Stimulated activated CD4-positive, alpha-beta T cell treated with anti-CD3 and anti-CD28 coated beads, Interleukin-2, amount 100 ng/mL, for 4 hours (primary cell): ENCODE results near the gene LIPA.
"Not testable (repeated sequence)": the region's sequence is repeated elsewhere in the genome, so short reads cannot be mapped to it uniquely, and the experiment has no call there.

Experiments
- DNase-seq: peaks from one replicate; pipeline ENCODE4 v3.0.0-alpha.2; 2020; ENCODE audit warnings: low read depth

Gene LIPA

GRCh38 chr10:89207181-89207800 lies 44.3 kb downstream of the LIPA start, which contains the start of gene CH25H:
Gene CH25H (minus strand): TSS chr10:89207317. CDS start chr10:89207292, 25 bp downstream.
- DNase-seq = peak; percentile 39

GRCh38 chr10:89206402-89207180 lies 45.0 kb downstream of the LIPA start:
- DNase-seq = no peak

- no peak for DNase-seq
These were observed 46.9 kb downstream of the LIPA start for GRCh38 chr10:89204621-89205185.

- no peak for DNase-seq
These were observed 48.3 kb downstream of the LIPA start for GRCh38 chr10:89203237-89203636.

- no peak for DNase-seq
These were observed 49.5 kb downstream of the LIPA start for GRCh38 chr10:89202033-89202425.

- no peak for DNase-seq
These were observed 50.1 kb downstream of the LIPA start for GRCh38 chr10:89201345-89202032.

GRCh38 chr10:89197473-89197872 lies 54.1 kb downstream of the LIPA start:
- DNase-seq = no peak

GRCh38 chr10:89191301-89191700 lies 60.3 kb downstream of the LIPA start:
- DNase-seq = not testable (repeated sequence)

- DNase-seq = no peak
These were observed 62.3 kb downstream of the LIPA start for GRCh38 chr10:89189211-89189734.

- DNase-seq = no peak
These were observed 65.9 kb downstream of the LIPA start for GRCh38 chr10:89185658-89186057.

GRCh38 chr10:89184638-89185037 lies 66.9 kb downstream of the LIPA start:
- no peak for DNase-seq

- no peak for DNase-seq
These were observed 68.0 kb downstream of the LIPA start for GRCh38 chr10:89183571-89183970.

- no peak for DNase-seq
These were observed 68.7 kb downstream of the LIPA start for GRCh38 chr10:89182894-89183293.

- no peak for DNase-seq
These were observed 75.8 kb downstream of the LIPA start for GRCh38 chr10:89175816-89176215.

GRCh38 chr10:89173075-89173474 lies 78.5 kb downstream of the LIPA start:
- DNase-seq = no peak

GRCh38 chr10:89171996-89172395 lies 79.6 kb downstream of the LIPA start:
- no peak for DNase-seq

- DNase-seq = no peak
These were observed 80.2 kb downstream of the LIPA start for GRCh38 chr10:89171263-89171872.

- not testable (repeated sequence) for DNase-seq
These were observed 83.1 kb downstream of the LIPA start for GRCh38 chr10:89168354-89168900.

- DNase-seq = no peak
These were observed 83.7 kb downstream of the LIPA start for GRCh38 chr10:89167915-89168314.

- no peak for DNase-seq
These were observed 85.7 kb downstream of the LIPA start for GRCh38 chr10:89165923-89166322.

GRCh38 chr10:89164920-89165319 lies 86.7 kb downstream of the LIPA start:
- no peak for DNase-seq

GRCh38 chr10:89164080-89164479 lies 87.5 kb downstream of the LIPA start:
- no peak for DNase-seq
